H1 (cell line): ENCODE data around the gene MAGI3. TPM values are rescaled to one million over a fixed set of nuclear protein-coding genes. Genes with fewer than 3 reads are reported as not detected.

Experiments
- MAFK ChIP-seq: IDR thresholded peaks from 2 replicates; pipeline ENCODE4 v1.6.1; 2012; ENCODE audit warnings: low read depth, mild to moderate bottlenecking, improper control_type of control experiment, low read length
- PHF8 ChIP-seq: fragments of 200-600 bp; sonication (generic); conservative IDR thresholded peaks from 2 replicates; pipeline ENCODE4 v1.7.1; 2012; ENCODE audit warnings: low read depth, mild to moderate bottlenecking, inconsistent platforms, low read length, moderate library complexity
- POU5F1 ChIP-seq: IDR thresholded peaks from 2 replicates; pipeline ENCODE4 v1.6.1; 2011; ENCODE audit warnings: low read depth, mild to moderate bottlenecking, low read length, moderate library complexity
- SIN3A ChIP-seq, 2 experiments: IDR thresholded peaks in 1 of 2; conservative IDR thresholded peaks in 1 of 2; 2 replicates each; pipeline ENCODE4 v1.6.1; 2011 to 2012; ENCODE audit warnings: low read length in 2 of 2, improper control_type of control experiment in 1 of 2, low read depth in 1 of 2, mild to moderate bottlenecking in 1 of 2
- ZNF274 ChIP-seq: IDR thresholded peaks from 2 replicates; pipeline ENCODE4 v1.7.0; 2012; ENCODE audit warnings: low read length, borderline replicate concordance; ENCODE audit errors: extremely low read depth
- polyA plus RNA-seq, 7 experiments: library from polyadenylated mRNA; depleted of rRNA in 3 of 7; stranded (reverse) in 5 of 7; unstranded in 2 of 7; fragments of >200 nt in 5 of 7; fragments of 200-250 nt in 2 of 7; gene quantifications; 1 replicate in 5 of 7; 2 replicates in 1 of 7; 4 replicates in 1 of 7; pipeline versions ENCODE4 v1.2.1 to v1.2.3, GENCODE V29; 2011 to 2013; ENCODE audit warnings: missing spikeins in 2 of 7, mixed read lengths in 2 of 7
- total RNA-seq: library from RNA; stranded (reverse); fragmentation: NEBNext Ultra II Directional; extraction: Animal tissue kit (Norgen Biotek cat#: 25700); gene quantifications from 2 replicates; pipeline ENCODE4 v1.2.1, GENCODE V29; 2021
- TF ChIP-seq, protein P1 (sequence below): IDR thresholded peaks from 2 replicates; pipeline ENCODE4 v1.6.1; 2012; ENCODE audit warnings: inconsistent platforms

MAGI3 gene
- total and polyA plus RNA-seq, 2 of the 8 experiments (the other 6 are each of a cell fraction or from before 2014, with no cell fraction given) = 2.3 to 7.8 TPM

GRCh38 chr1:113401728-113402127, 11.4 kb downstream of the MAGI3 start (continued):
- TF ChIP-seq, protein P1, sequence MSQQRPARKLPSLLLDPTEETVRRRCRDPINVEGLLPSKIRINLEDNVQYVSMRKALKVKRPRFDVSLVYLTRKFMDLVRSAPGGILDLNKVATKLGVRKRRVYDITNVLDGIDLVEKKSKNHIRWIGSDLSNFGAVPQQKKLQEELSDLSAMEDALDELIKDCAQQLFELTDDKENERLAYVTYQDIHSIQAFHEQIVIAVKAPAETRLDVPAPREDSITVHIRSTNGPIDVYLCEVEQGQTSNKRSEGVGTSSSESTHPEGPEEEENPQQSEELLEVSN = no peak
- TF ChIP-seq PHF8 (no peak), ZNF274 (no peak), MAFK (no peak), SIN3A (conservative IDR thresholded peaks at IDR 0.05 in 1 of 2, IDR thresholded peaks at IDR 0.05 in 1 of 2; ENCODE audit: low read depth in 1 of 2, low read length in 2 of 2) (no peak), POU5F1 (no peak)
